Glutamatergic neuron (in vitro differentiated cells): Measurements from ENCODE around the gene GALNT13. TPM values are rescaled to one million over a fixed set of nuclear protein-coding genes. Genes with fewer than 3 reads are reported as not detected.

Experiments used
- DNase-seq: peaks from one replicate; pipeline ENCODE4 v3.0.0; 2022
- H3K27ac Mint-ChIP-seq: one replicate; pipeline ENCODE4 v1.8.0; 2020; ENCODE audit warnings: mild to moderate bottlenecking, mixed read lengths, inconsistent platforms; ENCODE audit not compliant: unreplicated experiment
- H3K27me3 Mint-ChIP-seq: one replicate; pipeline ENCODE4 v1.8.0; 2020; ENCODE audit warnings: mild to moderate bottlenecking, moderate library complexity, mixed read lengths, inconsistent platforms; ENCODE audit not compliant: unreplicated experiment
- H3K36me3 Mint-ChIP-seq: one replicate; pipeline ENCODE4 v1.8.0; 2020; ENCODE audit warnings: mild to moderate bottlenecking, mixed read lengths, inconsistent platforms; ENCODE audit not compliant: unreplicated experiment
- H3K4me1 Mint-ChIP-seq: one replicate; pipeline ENCODE4 v1.8.0; 2020; ENCODE audit warnings: mild to moderate bottlenecking, low read depth, mixed read lengths, inconsistent platforms; ENCODE audit not compliant: unreplicated experiment
- H3K4me3 Mint-ChIP-seq: one replicate; pipeline ENCODE4 v1.8.0; 2020; ENCODE audit warnings: mild to moderate bottlenecking, mixed read lengths, inconsistent platforms; ENCODE audit not compliant: unreplicated experiment
- H3K9me3 Mint-ChIP-seq: one replicate; pipeline ENCODE4 v1.8.0; 2020; ENCODE audit warnings: mild to moderate bottlenecking, moderate library complexity, mixed read lengths, inconsistent platforms; ENCODE audit not compliant: unreplicated experiment
- CTCF ChIP-seq: fragments of 200-600 bp; sonication (generic); IDR thresholded peaks from one replicate; pipeline ENCODE4 v1.5.0; 2021; ENCODE audit not compliant: partially characterized antibody, unreplicated experiment
- total RNA-seq: library from RNA; stranded (reverse); fragmentation: NEBNext Ultra II Directional; extraction: Animal tissue kit (Norgen Biotek cat#: 25700); gene quantifications from one replicate; pipeline ENCODE4 v1.2.1, GENCODE V29; 2021; ENCODE audit not compliant: unreplicated experiment

Gene GALNT13
- total RNA-seq, 1 donor from 2014 or later, result 5.5 TPM

GRCh38 chr2:153891051-153891450 lies 19.3 kb downstream of the GALNT13 start:
- Mint-ChIP-seq H3K4me1 (peaks cover 7% of the 10 kb centered on the region), H3K4me3 (no peak overlapping the region), H3K36me3 (no peaks in the 10 kb centered on the region), H3K9me3 (no peaks in the 10 kb centered on the region), H3K27me3 (no peaks in the 10 kb centered on the region), H3K27ac (no peak overlapping the region)
- TF ChIP-seq CTCF, result no peak
- DNase-seq, result no peak

GRCh38 chr2:153912798-153913396 lies 41.2 kb downstream of the GALNT13 start:
- peaks cover 2% of the 10 kb centered on the region for H3K27me3 Mint-ChIP-seq
- no peak overlapping the region for H3K4me3 Mint-ChIP-seq
- H3K9me3 Mint-ChIP-seq, result peaks cover 5% of the 10 kb centered on the region
- TF ChIP-seq CTCF, result no peak
- H3K4me1 Mint-ChIP-seq, result no peaks in the 10 kb centered on the region
- DNase-seq, result no peak
- H3K27ac Mint-ChIP-seq, result no peak overlapping the region
- peaks cover 13% of the 10 kb centered on the region for H3K36me3 Mint-ChIP-seq

GRCh38 chr2:153917570-153917969 lies 45.8 kb downstream of the GALNT13 start:
- DNase-seq, result no peak
- Mint-ChIP-seq H3K27ac (no peak overlapping the region), H3K9me3 (peaks cover 2% of the 10 kb centered on the region), H3K36me3 (no peaks in the 10 kb centered on the region), H3K4me3 (no peak overlapping the region), H3K4me1 (no peaks in the 10 kb centered on the region), H3K27me3 (peaks cover 2% of the 10 kb centered on the region)
- no peak for TF ChIP-seq CTCF

GRCh38 chr2:153935511-153935910 lies 63.8 kb downstream of the GALNT13 start:
- H3K36me3 Mint-ChIP-seq, result no peaks in the 10 kb centered on the region
- H3K27ac Mint-ChIP-seq, result no peak overlapping the region
- TF ChIP-seq CTCF, result no peak

GRCh38 chr2:153939124-153939796 lies 67.5 kb downstream of the GALNT13 start:
- peaks cover 2% of the 10 kb centered on the region for H3K4me1 Mint-ChIP-seq
- no peaks in the 10 kb centered on the region for H3K9me3 Mint-ChIP-seq
- H3K27me3 Mint-ChIP-seq, result no peaks in the 10 kb centered on the region
- TF ChIP-seq CTCF, result no peak
- no peak overlapping the region for H3K4me3 Mint-ChIP-seq
- no peak overlapping the region for H3K27ac Mint-ChIP-seq
- DNase-seq, result no peak
- H3K36me3 Mint-ChIP-seq, result no peaks in the 10 kb centered on the region

More at GRCh38 chr2:153935511-153935910, 63.8 kb downstream of the GALNT13 start:
- no peak for DNase-seq
- H3K27me3 Mint-ChIP-seq, result no peaks in the 10 kb centered on the region
- H3K4me1 Mint-ChIP-seq, result peaks cover 2% of the 10 kb centered on the region
- no peaks in the 10 kb centered on the region for H3K9me3 Mint-ChIP-seq
- H3K4me3 Mint-ChIP-seq, result no peak overlapping the region
